ENCODE results near the gene PRIM1. TPM values are rescaled to one million over a fixed set of nuclear protein-coding genes. Genes with fewer than 3 reads are reported as not detected.

PRIM1 gene
- total RNA-seq, 1 donor from 2014 or later = 166 TPM

DNA sequence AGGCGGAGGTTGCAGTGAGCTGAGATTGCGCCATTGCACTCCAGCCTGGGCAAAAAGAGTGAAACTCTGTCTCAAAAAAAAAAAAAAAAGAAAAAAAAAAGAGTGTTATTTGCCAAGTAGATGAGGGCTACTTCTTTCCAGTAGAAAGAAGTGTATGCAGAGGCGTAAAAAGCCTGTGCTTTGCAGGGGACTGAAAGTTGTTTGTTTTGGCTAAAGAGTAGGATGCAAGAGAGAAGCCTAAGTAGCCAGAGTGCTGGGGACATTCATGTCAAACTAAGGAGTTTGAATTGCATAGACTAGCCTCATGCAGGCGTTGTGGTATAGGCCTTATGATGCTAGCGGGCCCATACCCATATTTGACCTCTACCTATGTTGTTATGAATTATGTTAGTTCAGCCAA lies 20.5 kb upstream of the PRIM1 start:
- no peaks in the 10 kb centered on the region for H3K79me2 ChIP-seq (ENCODE audit: low read depth)
- no peaks in the 10 kb centered on the region for H3K36me3 Mint-ChIP-seq
- no peaks in the 10 kb centered on the region for H3K4me1 ChIP-seq
- no peak overlapping the region for H2AFZ ChIP-seq (replicated peaks)
- H3K27me3 Mint-ChIP-seq (ENCODE audit: insufficient read depth, low read depth) = no peaks in the 10 kb centered on the region
- peaks cover 8% of the 10 kb centered on the region for H3F3A ChIP-seq (ENCODE audit: low read depth)
- no peak overlapping the region for H3K4me3 Mint-ChIP-seq
- no peaks in the 10 kb centered on the region for H3K9me3 ChIP-seq (ENCODE audit: low read depth)
- H3K9ac ChIP-seq = no peak overlapping the region
- H3K4me2 ChIP-seq = no peak overlapping the region
- H3K9me3 Mint-ChIP-seq = peaks cover 9% of the 10 kb centered on the region
- H3K36me3 ChIP-seq = no peaks in the 10 kb centered on the region
- no peak for DNase-seq (ENCODE audit: low spot score)
- H3K27ac ChIP-seq = no peak overlapping the region
- no peak overlapping the region for H3K4me3 ChIP-seq
- TF ChIP-seq EZH2 (IDR thresholded peaks at IDR 0.05) (no peak), EZH2phosphoT487 (IDR thresholded peaks at IDR 0.05) (no peak)
- TF ChIP-seq, protein P1, sequence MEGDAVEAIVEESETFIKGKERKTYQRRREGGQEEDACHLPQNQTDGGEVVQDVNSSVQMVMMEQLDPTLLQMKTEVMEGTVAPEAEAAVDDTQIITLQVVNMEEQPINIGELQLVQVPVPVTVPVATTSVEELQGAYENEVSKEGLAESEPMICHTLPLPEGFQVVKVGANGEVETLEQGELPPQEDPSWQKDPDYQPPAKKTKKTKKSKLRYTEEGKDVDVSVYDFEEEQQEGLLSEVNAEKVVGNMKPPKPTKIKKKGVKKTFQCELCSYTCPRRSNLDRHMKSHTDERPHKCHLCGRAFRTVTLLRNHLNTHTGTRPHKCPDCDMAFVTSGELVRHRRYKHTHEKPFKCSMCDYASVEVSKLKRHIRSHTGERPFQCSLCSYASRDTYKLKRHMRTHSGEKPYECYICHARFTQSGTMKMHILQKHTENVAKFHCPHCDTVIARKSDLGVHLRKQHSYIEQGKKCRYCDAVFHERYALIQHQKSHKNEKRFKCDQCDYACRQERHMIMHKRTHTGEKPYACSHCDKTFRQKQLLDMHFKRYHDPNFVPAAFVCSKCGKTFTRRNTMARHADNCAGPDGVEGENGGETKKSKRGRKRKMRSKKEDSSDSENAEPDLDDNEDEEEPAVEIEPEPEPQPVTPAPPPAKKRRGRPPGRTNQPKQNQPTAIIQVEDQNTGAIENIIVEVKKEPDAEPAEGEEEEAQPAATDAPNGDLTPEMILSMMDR (IDR thresholded peaks at IDR 0.05) = no peak
- H4K20me1 ChIP-seq (ENCODE audit: low read depth) = no peaks in the 10 kb centered on the region
- no peaks in the 10 kb centered on the region for H3K4me1 Mint-ChIP-seq
- H3K27me3 ChIP-seq = no peaks in the 10 kb centered on the region
- H3K27ac Mint-ChIP-seq = no peak overlapping the region

DNA sequence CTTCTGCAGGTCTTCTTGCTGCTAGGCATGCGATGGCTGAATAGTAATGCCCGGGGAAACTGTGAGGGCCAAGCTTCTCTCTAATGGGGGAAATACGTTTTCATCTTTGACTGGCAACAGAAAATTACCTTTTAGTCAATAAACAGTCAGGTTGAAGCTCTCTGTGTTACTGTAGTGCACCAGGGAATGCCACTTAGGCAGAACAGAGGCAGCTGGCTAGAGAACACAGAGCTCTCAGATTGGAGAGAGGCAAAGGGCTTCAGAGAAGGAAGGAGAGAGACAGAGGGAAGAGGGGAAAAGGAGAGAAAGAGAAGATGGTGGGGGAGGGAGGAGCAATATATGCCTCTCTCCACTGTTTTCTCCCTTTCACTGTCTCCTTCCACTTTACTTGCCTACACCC lies 17.7 kb upstream of the PRIM1 start:
- Histone ChIP-seq H3K27me3 (no peaks in the 10 kb centered on the region), H2AFZ (replicated peaks) (peak overlapping the region; percentile 68), H3K4me1 (peaks cover 13% of the 10 kb centered on the region), H3K4me2 (no peak overlapping the region), H3K9ac (no peak overlapping the region), H3K4me3 (no peak overlapping the region), H3K27ac (no peak overlapping the region), H4K20me1 (ENCODE audit: low read depth) (no peaks in the 10 kb centered on the region), H3F3A (ENCODE audit: low read depth) (peaks cover 28% of the 10 kb centered on the region), H3K79me2 (ENCODE audit: low read depth) (no peaks in the 10 kb centered on the region), H3K9me3 (ENCODE audit: low read depth) (no peaks in the 10 kb centered on the region), H3K36me3 (no peaks in the 10 kb centered on the region)
- TF ChIP-seq EZH2 (IDR thresholded peaks at IDR 0.05) (no peak), EZH2phosphoT487 (IDR thresholded peaks at IDR 0.05) (no peak)
- TF ChIP-seq, protein P1 (IDR thresholded peaks at IDR 0.05) = no peak
- no peaks in the 10 kb centered on the region for H3K36me3 Mint-ChIP-seq
- H3K27me3 Mint-ChIP-seq (ENCODE audit: insufficient read depth, low read depth) = no peaks in the 10 kb centered on the region
- H3K9me3 Mint-ChIP-seq = peaks cover 3% of the 10 kb centered on the region
- DNase-seq (ENCODE audit: low spot score) = no peak
- H3K27ac Mint-ChIP-seq = no peak overlapping the region
- peaks cover 13% of the 10 kb centered on the region for H3K4me1 Mint-ChIP-seq
- no peak overlapping the region for H3K4me3 Mint-ChIP-seq

DNA sequence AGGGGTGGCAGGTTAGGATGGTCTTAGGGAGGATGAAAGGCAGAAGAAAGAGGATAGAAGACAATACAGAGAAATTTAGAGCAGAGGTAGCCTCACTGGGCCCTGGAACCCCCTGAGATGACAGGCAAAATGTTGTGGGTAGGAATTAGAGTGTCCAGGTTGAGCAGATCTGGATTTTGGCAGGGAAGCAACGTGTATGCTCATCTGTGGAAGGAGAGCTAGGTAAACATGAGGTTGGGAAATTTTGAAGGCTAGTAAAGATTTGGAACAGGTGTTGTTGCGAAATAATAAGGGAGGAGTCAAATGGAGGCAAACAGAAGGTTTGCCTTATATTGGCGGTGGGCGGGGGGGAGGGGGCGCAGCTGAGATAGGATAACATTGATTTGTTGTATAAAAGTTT lies 16.3 kb upstream of the PRIM1 start:
- H4K20me1 ChIP-seq (ENCODE audit: low read depth) = no peaks in the 10 kb centered on the region
- peaks cover 32% of the 10 kb centered on the region for H3F3A ChIP-seq (ENCODE audit: low read depth)
- Mint-ChIP-seq H3K36me3 (no peaks in the 10 kb centered on the region), H3K9me3 (no peaks in the 10 kb centered on the region), H3K4me1 (peaks cover 13% of the 10 kb centered on the region), H3K27me3 (ENCODE audit: insufficient read depth, low read depth) (no peaks in the 10 kb centered on the region), H3K4me3 (no peak overlapping the region), H3K27ac (no peak overlapping the region)
- no peaks in the 10 kb centered on the region for H3K79me2 ChIP-seq (ENCODE audit: low read depth)
- H3K27me3 ChIP-seq = no peaks in the 10 kb centered on the region
- no peak overlapping the region for H3K4me3 ChIP-seq
- no peaks in the 10 kb centered on the region for H3K36me3 ChIP-seq
- TF ChIP-seq, protein P1 (IDR thresholded peaks at IDR 0.05) = no peak
- TF ChIP-seq EZH2 (IDR thresholded peaks at IDR 0.05) = no peak
- no peak for TF ChIP-seq EZH2phosphoT487 (IDR thresholded peaks at IDR 0.05)
- DNase-seq (ENCODE audit: low spot score) = no peak
- H3K9ac ChIP-seq = no peak overlapping the region
- no peak overlapping the region for H3K4me2 ChIP-seq
- H2AFZ ChIP-seq (replicated peaks) = no peak overlapping the region
- H3K4me1 ChIP-seq = peaks cover 13% of the 10 kb centered on the region
- no peaks in the 10 kb centered on the region for H3K9me3 ChIP-seq (ENCODE audit: low read depth)
- H3K27ac ChIP-seq = no peak overlapping the region
